Central memory CD8-positive, alpha-beta T cell (primary cell): ENCODE measurements around the gene DNAJC4.

Experiments
- ATAC-seq: fragments of 150-1000 bp; cut with Tn5 transposase; replicated peaks from 2 replicates; pipeline ENCODE4 v1.10.0; 2022; ENCODE audit warnings: mild to moderate bottlenecking, moderate FRiP score, moderate number of reproducible peaks; ENCODE audit not compliant: poor library complexity, severe bottlenecking; ENCODE audit errors: extremely low read depth
- DNase-seq, 2 donors: peaks; one replicate each; pipeline ENCODE4 v3.0.0; 2021; ENCODE audit warnings: low spot score in 2 of 2
- H3K27ac Mint-ChIP-seq: one replicate; pipeline ENCODE4 v1.8.0; 2022; ENCODE audit warnings: low read depth, mild to moderate bottlenecking, moderate library complexity, mixed read lengths
- H3K27me3 Mint-ChIP-seq: one replicate; pipeline ENCODE4 v1.8.0; 2022; ENCODE audit warnings: mixed read lengths
- H3K36me3 Mint-ChIP-seq: one replicate; pipeline ENCODE4 v1.8.0; 2022; ENCODE audit warnings: mild to moderate bottlenecking, moderate library complexity, mixed read lengths; ENCODE audit not compliant: insufficient read depth
- H3K4me1 Mint-ChIP-seq: one replicate; pipeline ENCODE4 v1.8.0; 2022; ENCODE audit warnings: mixed read lengths
- H3K4me3 Mint-ChIP-seq: one replicate; pipeline ENCODE4 v1.8.0; 2022; ENCODE audit warnings: mild to moderate bottlenecking, moderate library complexity, mixed read lengths
- H3K9me3 Mint-ChIP-seq: one replicate; pipeline ENCODE4 v1.8.0; 2022; ENCODE audit warnings: mixed read lengths

Gene DNAJC4

DNA sequence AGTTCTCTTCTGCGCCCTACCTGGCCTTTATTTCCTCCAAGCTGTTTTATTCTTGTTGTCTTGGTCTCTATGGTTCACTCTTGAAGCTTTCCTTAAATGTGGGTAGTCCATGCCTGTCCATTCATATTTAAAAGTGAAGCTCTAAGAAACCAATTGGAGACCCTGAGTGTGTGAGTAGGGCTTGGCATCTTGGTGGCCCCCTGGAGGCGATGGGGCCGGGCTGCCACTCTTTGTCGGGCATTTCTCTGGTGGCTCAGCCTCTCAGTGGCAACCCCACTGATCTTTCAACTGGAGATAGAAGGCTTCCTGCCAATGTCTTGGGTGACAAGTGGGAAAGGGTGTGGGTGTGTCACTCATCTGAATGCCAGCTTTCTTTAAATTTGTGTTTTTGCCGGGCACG lies 13.5 kb upstream of the DNAJC4 start:
- H3K4me1 Mint-ChIP-seq: peaks cover 18% of the 10 kb centered on the region
- no peaks in the 10 kb centered on the region for H3K9me3 Mint-ChIP-seq
- DNase-seq: no peak
- H3K27ac Mint-ChIP-seq: no peak overlapping the region
- peaks cover 64% of the 10 kb centered on the region for H3K36me3 Mint-ChIP-seq
- H3K4me3 Mint-ChIP-seq: no peak overlapping the region
- H3K27me3 Mint-ChIP-seq: no peaks in the 10 kb centered on the region
- no peak for ATAC-seq

GRCh38 chr11:64218628-64219353 lies 11.6 kb upstream of the DNAJC4 start:
- no peaks in the 10 kb centered on the region for H3K27me3 Mint-ChIP-seq
- H3K27ac Mint-ChIP-seq: no peak overlapping the region
- ATAC-seq (no peak), DNase-seq (no peak)
- peaks cover 8% of the 10 kb centered on the region for H3K4me1 Mint-ChIP-seq
- H3K9me3 Mint-ChIP-seq: no peaks in the 10 kb centered on the region
- H3K36me3 Mint-ChIP-seq: peaks cover 58% of the 10 kb centered on the region
- H3K4me3 Mint-ChIP-seq: no peak overlapping the region

DNA sequence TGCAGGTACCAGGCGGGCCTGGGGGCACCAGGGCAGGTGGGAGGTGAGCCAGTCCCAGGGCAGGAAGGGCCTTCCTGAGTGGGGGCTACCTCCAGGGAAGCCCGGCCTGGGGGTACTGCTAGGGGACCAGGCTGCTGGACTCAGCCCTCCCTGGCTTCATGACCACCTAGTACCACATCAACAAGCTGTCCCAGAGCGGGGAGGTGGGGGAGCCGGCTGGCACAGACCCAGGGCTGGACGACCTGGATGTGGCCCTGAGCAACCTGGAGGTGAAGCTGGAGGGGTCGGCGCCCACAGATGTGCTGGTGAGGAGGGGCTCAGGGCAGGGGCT lies 11.0 kb upstream of the DNAJC4 start:
- H3K9me3 Mint-ChIP-seq: no peaks in the 10 kb centered on the region
- no peak overlapping the region for H3K27ac Mint-ChIP-seq
- no peak overlapping the region for H3K4me3 Mint-ChIP-seq
- DNase-seq: no peak
- H3K27me3 Mint-ChIP-seq: no peaks in the 10 kb centered on the region
- no peak for ATAC-seq
- peaks cover 57% of the 10 kb centered on the region for H3K36me3 Mint-ChIP-seq
- peaks cover 8% of the 10 kb centered on the region for H3K4me1 Mint-ChIP-seq

- no peak for DNase-seq
- H3K27ac Mint-ChIP-seq: no peak overlapping the region
- no peak for ATAC-seq
- no peaks in the 10 kb centered on the region for H3K27me3 Mint-ChIP-seq
- H3K36me3 Mint-ChIP-seq: peaks cover 56% of the 10 kb centered on the region
- H3K9me3 Mint-ChIP-seq: no peaks in the 10 kb centered on the region
- H3K4me3 Mint-ChIP-seq: no peak overlapping the region
- H3K4me1 Mint-ChIP-seq: peaks cover 8% of the 10 kb centered on the region
Observed at GRCh38 chr11:64219755-64220154, 10.6 kb upstream of the DNAJC4 start.

DNA sequence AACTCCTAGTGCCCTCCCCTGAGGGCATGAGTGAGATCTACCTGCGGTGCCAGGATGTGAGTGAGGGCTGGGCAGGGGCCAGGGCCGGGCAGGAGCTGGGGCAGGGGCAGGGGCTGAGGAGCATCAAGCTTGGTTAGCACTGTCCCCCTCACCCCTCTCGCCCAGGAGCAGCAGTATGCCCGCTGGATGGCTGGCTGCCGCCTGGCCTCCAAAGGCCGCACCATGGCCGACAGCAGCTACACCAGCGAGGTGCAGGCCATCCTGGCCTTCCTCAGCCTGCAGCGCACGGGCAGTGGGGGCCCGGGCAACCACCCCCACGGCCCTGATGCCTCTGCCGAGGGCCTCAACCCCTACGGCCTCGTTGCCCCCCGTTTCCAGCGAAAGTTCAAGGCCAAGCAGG lies 10.1 kb upstream of the DNAJC4 start:
- H3K27me3 Mint-ChIP-seq: no peaks in the 10 kb centered on the region
- H3K9me3 Mint-ChIP-seq: no peaks in the 10 kb centered on the region
- DNase-seq (no peak), ATAC-seq (no peak)
- peaks cover 12% of the 10 kb centered on the region for H3K4me1 Mint-ChIP-seq
- no peak overlapping the region for H3K4me3 Mint-ChIP-seq
- peaks cover 53% of the 10 kb centered on the region for H3K36me3 Mint-ChIP-seq
- H3K27ac Mint-ChIP-seq: no peak overlapping the region

GRCh38 chr11:64220798-64221197 lies 9.6 kb upstream of the DNAJC4 start:
- DNase-seq: no peak
- Mint-ChIP-seq H3K9me3 (no peaks in the 10 kb centered on the region), H3K27ac (no peak overlapping the region), H3K27me3 (no peaks in the 10 kb centered on the region), H3K36me3 (peaks cover 52% of the 10 kb centered on the region), H3K4me1 (peaks cover 17% of the 10 kb centered on the region), H3K4me3 (no peak overlapping the region)
- ATAC-seq: no peak

GRCh38 chr11:64222651-64223000 lies 7.7 kb upstream of the DNAJC4 start:
- no peak overlapping the region for H3K27ac Mint-ChIP-seq
- no peaks in the 10 kb centered on the region for H3K27me3 Mint-ChIP-seq
- H3K36me3 Mint-ChIP-seq: peaks cover 38% of the 10 kb centered on the region
- DNase-seq (no peak), ATAC-seq (no peak)
- H3K4me3 Mint-ChIP-seq: no peak overlapping the region
- H3K4me1 Mint-ChIP-seq: peaks cover 30% of the 10 kb centered on the region
- H3K9me3 Mint-ChIP-seq: no peaks in the 10 kb centered on the region

DNA sequence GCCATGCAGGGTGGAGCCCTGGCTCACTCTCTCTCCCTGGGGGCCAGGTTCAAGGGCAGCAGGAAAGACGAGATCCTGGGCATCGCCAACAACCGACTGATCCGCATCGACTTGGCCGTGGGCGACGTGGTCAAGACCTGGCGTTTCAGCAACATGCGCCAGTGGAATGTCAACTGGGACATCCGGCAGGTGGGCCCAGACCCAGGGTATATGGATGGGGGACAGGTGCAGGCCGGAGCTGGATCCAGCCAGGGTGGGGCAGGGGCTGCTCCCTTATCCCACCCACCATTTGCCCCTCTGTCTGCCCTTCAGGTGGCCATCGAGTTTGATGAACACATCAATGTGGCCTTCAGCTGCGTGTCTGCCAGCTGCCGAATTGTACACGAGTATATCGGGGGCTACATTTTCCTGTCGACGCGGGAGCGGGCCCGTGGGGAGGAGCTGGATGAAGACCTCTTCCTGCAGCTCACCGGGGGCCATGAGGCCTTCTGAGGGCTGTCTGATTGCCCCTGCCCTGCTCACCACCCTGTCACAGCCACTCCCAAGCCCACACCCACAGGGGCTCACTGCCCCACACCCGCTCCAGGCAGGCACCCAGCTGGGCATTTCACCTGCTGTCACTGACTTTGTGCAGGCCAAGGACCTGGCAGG lies 7.2 kb upstream of the DNAJC4 start:
- no peak for DNase-seq
- H3K4me3 Mint-ChIP-seq: no peak overlapping the region
- H3K4me1 Mint-ChIP-seq: peaks cover 34% of the 10 kb centered on the region
- no peak overlapping the region for H3K27ac Mint-ChIP-seq
- H3K36me3 Mint-ChIP-seq: peaks cover 33% of the 10 kb centered on the region
- no peaks in the 10 kb centered on the region for H3K27me3 Mint-ChIP-seq
- no peaks in the 10 kb centered on the region for H3K9me3 Mint-ChIP-seq
- ATAC-seq: no peak

DNA sequence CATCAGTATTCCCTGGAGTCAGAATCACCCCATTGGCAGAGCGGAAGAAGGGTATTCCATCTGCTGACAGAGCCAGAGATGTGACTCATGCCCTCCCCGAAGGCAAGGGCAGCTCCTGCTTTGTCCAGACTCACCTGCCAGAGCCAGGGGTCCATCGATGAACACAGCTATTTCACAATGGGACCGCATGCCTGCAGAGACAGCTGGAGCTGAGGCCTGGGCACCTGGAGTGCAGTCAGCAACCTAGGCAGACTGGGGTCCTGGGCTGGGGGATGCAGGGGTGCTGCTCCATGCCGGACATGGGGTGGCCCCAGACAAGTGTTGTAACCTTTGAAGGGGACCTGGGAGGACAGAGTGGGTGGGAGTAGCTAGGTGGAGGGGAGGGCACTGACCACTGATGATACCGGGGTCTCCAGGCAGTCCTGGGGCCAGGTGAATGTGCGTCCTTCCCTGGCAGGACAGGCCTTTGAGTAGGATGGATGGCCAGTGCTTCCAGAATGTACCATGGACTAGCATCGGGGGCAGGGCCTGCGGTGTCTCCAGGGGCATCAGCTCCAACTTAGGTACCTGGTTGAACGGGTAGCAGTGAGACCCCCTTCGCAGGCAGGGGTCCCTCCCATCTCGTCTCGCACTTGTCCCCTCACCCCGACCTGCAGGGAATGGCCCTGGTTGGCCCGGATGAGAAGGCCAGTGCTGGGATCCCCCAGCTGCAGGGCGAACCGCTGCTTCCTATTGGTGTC lies 6.0 kb upstream of the DNAJC4 start:
- no peak for DNase-seq

GRCh38 chr11:64224891-64225607 lies 5.3 kb upstream of the DNAJC4 start:
- ATAC-seq (no peak), DNase-seq (no peak)
- H3K4me3 Mint-ChIP-seq: peak overlapping the region; percentile 88
- peak overlapping the region; percentile 91 for H3K27ac Mint-ChIP-seq
- peaks cover 34% of the 10 kb centered on the region for H3K4me1 Mint-ChIP-seq
- peaks cover 22% of the 10 kb centered on the region for H3K36me3 Mint-ChIP-seq
- no peaks in the 10 kb centered on the region for H3K27me3 Mint-ChIP-seq
- H3K9me3 Mint-ChIP-seq: no peaks in the 10 kb centered on the region

More for the DNA sequence above, 6.0 kb upstream of the DNAJC4 start:
- Mint-ChIP-seq H3K27ac (no peak overlapping the region), H3K27me3 (no peaks in the 10 kb centered on the region), H3K4me3 (peak overlapping the region; percentile 88), H3K9me3 (no peaks in the 10 kb centered on the region), H3K36me3 (peaks cover 25% of the 10 kb centered on the region), H3K4me1 (peaks cover 27% of the 10 kb centered on the region)
- ATAC-seq: no peak

GRCh38 chr11:64225608-64226506 lies 4.5 kb upstream of the DNAJC4 start, which contains the start of the genes NUDT22 and TRPT1:
Gene NUDT22 (plus strand): TSS chr11:64226274. CDS start chr11:64226653, 379 bp downstream.
Gene TRPT1 (minus strand): TSS chr11:64226186. CDS start chr11:64225860, 326 bp downstream.
- Mint-ChIP-seq H3K27me3 (no peaks in the 10 kb centered on the region), H3K36me3 (peaks cover 23% of the 10 kb centered on the region), H3K4me1 (peaks cover 35% of the 10 kb centered on the region), H3K9me3 (no peaks in the 10 kb centered on the region), H3K27ac (peak within 1 kb of the TSS; percentile 91), H3K4me3 (peak within 1 kb of the TSS; percentile 88)
- DNase-seq: peak; percentile 76 to 88
- ATAC-seq: peak; percentile 68
